Stomach (tissue), 9 donors: ENCODE measurements around the gene SMAD6. TPM values are rescaled to one million over a fixed set of nuclear protein-coding genes. Genes with fewer than 3 reads are reported as not detected.

Source experiments
- DNase-seq, 2 donors: peaks; one replicate each; pipeline versions ENCODE4 v3.0.0 to v3.0.0-alpha.2; 2013 to 2019
- H3K27ac ChIP-seq, 5 donors: fragments of 200-600 bp in 4 of 5; sonication (generic) in 4 of 5; one replicate each; pipeline ENCODE4 v1.5.1; 2013 to 2019; ENCODE audit warnings: mild to moderate bottlenecking in 1 of 5, moderate library complexity in 1 of 5
- H3K27me3 ChIP-seq, 3 donors: fragments of 200-600 bp; sonication (generic); one replicate each; pipeline ENCODE4 v1.5.1; 2017 to 2019; ENCODE audit warnings: mixed run types in 1 of 3
- H3K36me3 ChIP-seq, 4 donors: fragments of 200-600 bp; sonication (generic); 1 replicate in 3 of 4; 2 replicates in 1 of 4; pipeline ENCODE4 v1.5.1; 2016 to 2019
- H3K4me1 ChIP-seq, 4 donors: fragments of 200-600 bp; sonication (generic); one replicate each; pipeline ENCODE4 v1.5.1; 2016 to 2019
- H3K4me3 ChIP-seq, 4 donors: fragments of 200-600 bp; sonication (generic) in 3 of 4; one replicate each; pipeline ENCODE4 v1.5.1; 2016 to 2019; ENCODE audit warnings: mild to moderate bottlenecking in 1 of 4
- H3K9me3 ChIP-seq, 4 donors: fragments of 200-600 bp; sonication (generic); one replicate each; pipeline ENCODE4 v1.5.1; 2016 to 2019
- EP300 ChIP-seq: sonication (generic); formaldehyde crosslinking; IDR thresholded peaks from one replicate; pipeline ENCODE4 v1.6.1; 2017; ENCODE audit warnings: antibody characterized with exemption
- POLR2A ChIP-seq, 4 donors: fragments of 450-650 bp; IDR thresholded peaks; one replicate each; pipeline ENCODE4 v1.6.1; 2016; ENCODE audit warnings: antibody characterized with exemption in 4 of 4, control low read depth in 2 of 4, mild to moderate bottlenecking in 1 of 4, moderate library complexity in 1 of 4
- POLR2AphosphoS5 ChIP-seq, 3 donors: sonication (generic); formaldehyde crosslinking; IDR thresholded peaks; one replicate each; pipeline ENCODE4 v1.6.1; 2016; ENCODE audit warnings: antibody characterized with exemption in 3 of 3
- WGBS, 5 donors: extraction: QIAGEN DNeasy Blood & Tissue Kit in 3 of 5; methylation state at CpG; one replicate each; pipeline versions ENCODE4 v1.1.5 to v1.1.7; 2013 to 2018; 5-methylcytosine and 5-hydroxymethylcytosine counted together
- intact Hi-C: fragments of 100-400 bp; cut with DNase I; formaldehyde crosslinking; loops from one replicate; pipeline ENCODE4 v1.15.1; 2023; ENCODE audit warnings: low total_unique reads
- polyA plus RNA-seq, 3 donors: library from polyadenylated mRNA; stranded (reverse); fragments of 200-250 nt; gene quantifications; one replicate each; pipeline ENCODE4 v1.2.3, GENCODE V29; 2013
- total RNA-seq, 5 donors: library from RNA; depleted of rRNA; stranded (reverse); fragments of >200 nt; gene quantifications; one replicate each; pipeline versions ENCODE4 v1.1.0 to v1.2.3, GENCODE V29; 2014 to 2016
- TF ChIP-seq, protein P1 (sequence below), 7 experiments: fragments of 450-650 bp in 4 of 7; fragments of 200-600 bp in 3 of 7; sonication (generic) in 3 of 7; IDR thresholded peaks; one replicate each; pipeline ENCODE4 v1.5.1; 2016 to 2019; ENCODE audit warnings: antibody characterized with exemption in 7 of 7, control low read depth in 2 of 7, mild to moderate bottlenecking in 1 of 7
- donor health status: healthy with polysubstance abuse.
- donor health status: Bipolar disorder and iron deficiency.
- donor health status: healthy.

Gene SMAD6
- total and polyA plus RNA-seq, 8 donors = 4.0 to 112 (median 28.3) TPM

DNA sequence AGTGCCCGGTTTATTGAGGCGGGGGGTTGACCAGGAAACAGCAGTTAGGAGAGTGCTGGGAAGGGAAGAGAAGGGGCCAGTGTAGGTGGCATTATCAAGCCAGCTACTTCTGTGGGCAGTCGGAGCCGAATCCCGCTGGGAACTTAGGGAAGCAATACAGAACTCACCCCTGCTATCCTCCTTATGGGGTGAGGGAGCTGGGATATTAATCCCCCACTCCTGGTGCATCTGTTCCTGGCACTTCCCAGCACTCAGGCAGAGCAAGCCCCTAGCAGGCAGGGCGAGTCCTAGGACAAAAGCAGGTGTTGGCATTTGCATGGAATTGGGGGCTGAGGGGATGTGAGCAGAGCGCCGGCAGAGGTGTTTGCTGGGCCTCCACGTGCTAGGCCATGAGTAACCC lies 48.6 kb downstream of the SMAD6 start:
- Histone ChIP-seq H3K27me3 (no peaks in the 10 kb centered on the region), H3K4me1 (peaks cover 48 to 81% (median 64%) of the 10 kb centered on the region in 4 donors), H3K27ac (peak overlapping the region; percentile 23 to 69 (median 36)), H3K4me3 (no peak overlapping the region), H3K36me3 (peaks cover 0 to 18% (median 6%) of the 10 kb centered on the region in 4 donors), H3K9me3 (peaks cover 0 to 10% (median 6%) of the 10 kb centered on the region in 4 donors)
- TF ChIP-seq EP300 (no peak), POLR2A (IDR thresholded peaks at IDR 0.05) (no peak), POLR2AphosphoS5 (IDR thresholded peaks at IDR 0.05) (no peak)
- TF ChIP-seq, protein P1, sequence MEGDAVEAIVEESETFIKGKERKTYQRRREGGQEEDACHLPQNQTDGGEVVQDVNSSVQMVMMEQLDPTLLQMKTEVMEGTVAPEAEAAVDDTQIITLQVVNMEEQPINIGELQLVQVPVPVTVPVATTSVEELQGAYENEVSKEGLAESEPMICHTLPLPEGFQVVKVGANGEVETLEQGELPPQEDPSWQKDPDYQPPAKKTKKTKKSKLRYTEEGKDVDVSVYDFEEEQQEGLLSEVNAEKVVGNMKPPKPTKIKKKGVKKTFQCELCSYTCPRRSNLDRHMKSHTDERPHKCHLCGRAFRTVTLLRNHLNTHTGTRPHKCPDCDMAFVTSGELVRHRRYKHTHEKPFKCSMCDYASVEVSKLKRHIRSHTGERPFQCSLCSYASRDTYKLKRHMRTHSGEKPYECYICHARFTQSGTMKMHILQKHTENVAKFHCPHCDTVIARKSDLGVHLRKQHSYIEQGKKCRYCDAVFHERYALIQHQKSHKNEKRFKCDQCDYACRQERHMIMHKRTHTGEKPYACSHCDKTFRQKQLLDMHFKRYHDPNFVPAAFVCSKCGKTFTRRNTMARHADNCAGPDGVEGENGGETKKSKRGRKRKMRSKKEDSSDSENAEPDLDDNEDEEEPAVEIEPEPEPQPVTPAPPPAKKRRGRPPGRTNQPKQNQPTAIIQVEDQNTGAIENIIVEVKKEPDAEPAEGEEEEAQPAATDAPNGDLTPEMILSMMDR (IDR thresholded peaks at IDR 0.05) = no peak
- WGBS, 5 donors = 68 to 83% (median 81%) methylated on average over 6 to 9 of the region's 9 CpGs
- intact Hi-C loops = no loop called here
- no peak for DNase-seq

DNA sequence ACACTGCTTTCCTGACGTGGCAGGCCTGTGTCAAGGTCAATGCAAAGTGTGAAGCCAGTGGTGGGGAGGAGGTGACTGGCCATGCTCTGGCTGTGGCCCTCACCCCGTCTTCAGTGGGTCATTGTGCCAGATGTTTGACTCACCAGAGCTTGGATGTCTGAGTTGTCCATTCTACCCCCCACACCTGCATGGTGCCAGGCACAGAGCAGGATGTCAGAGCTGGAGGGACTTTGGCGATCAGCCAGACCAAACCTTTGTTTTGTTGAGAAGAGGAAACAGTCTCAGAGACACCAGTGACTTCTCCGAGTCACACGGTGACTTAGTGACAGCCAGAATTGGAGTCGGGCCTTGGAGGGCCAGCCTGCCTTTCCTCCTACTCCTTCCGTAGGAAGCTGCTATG lies 49.5 kb downstream of the SMAD6 start:
- peaks cover 0 to 19% (median 6%) of the 10 kb centered on the region in 4 donors for H3K36me3 ChIP-seq
- peaks cover 40 to 81% (median 60%) of the 10 kb centered on the region in 4 donors for H3K4me1 ChIP-seq
- DNase-seq = peak; percentile 55 to 60
- H3K9me3 ChIP-seq = peaks cover 0 to 10% (median 6%) of the 10 kb centered on the region in 4 donors
- TF ChIP-seq EP300 (no peak), POLR2AphosphoS5 (IDR thresholded peaks at IDR 0.05) (no peak), POLR2A (IDR thresholded peaks at IDR 0.05) (no peak)
- TF ChIP-seq, protein P1 (IDR thresholded peaks at IDR 0.05) = no peak
- H3K4me3 ChIP-seq = no peak overlapping the region
- intact Hi-C loops = no loop called here
- 30 to 44% (median 33%) methylated on average over 7 of the region's 7 CpGs for WGBS, 5 donors
- H3K27ac ChIP-seq = peak overlapping the region; percentile 32 to 69 (median 36)
- no peaks in the 10 kb centered on the region for H3K27me3 ChIP-seq

DNA sequence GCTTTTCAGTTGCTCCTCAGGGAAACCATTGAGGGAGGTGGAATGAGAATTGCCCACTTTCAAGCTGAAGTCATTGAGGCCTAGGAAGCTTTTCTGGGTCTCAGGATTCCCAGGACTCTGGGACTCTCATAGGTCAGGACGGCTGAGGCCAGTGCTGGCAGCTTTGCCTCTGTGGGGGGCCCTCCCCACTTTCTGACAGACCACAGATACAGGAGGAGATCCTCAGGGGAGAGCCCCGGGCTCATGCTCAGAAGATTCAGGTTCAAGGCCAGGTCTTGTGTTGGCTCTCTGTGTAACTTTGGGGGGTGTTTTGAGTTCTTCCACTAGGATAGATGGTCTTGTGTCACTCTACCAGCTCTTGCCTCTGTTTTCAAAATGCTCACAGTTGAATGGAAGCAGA lies 50.0 kb downstream of the SMAD6 start:
- peaks cover 0 to 19% (median 6%) of the 10 kb centered on the region in 4 donors for H3K36me3 ChIP-seq
- peak overlapping the region in 3 of 5 donors; percentile 36 to 55 (median 36) for H3K27ac ChIP-seq
- DNase-seq = no peak
- TF ChIP-seq EP300 = no peak
- no peak for TF ChIP-seq POLR2AphosphoS5 (IDR thresholded peaks at IDR 0.05)
- no peak for TF ChIP-seq POLR2A (IDR thresholded peaks at IDR 0.05)
- TF ChIP-seq, protein P1 (IDR thresholded peaks at IDR 0.05) = no peak
- peaks cover 39 to 82% (median 62%) of the 10 kb centered on the region in 4 donors for H3K4me1 ChIP-seq
- no peaks in the 10 kb centered on the region for H3K27me3 ChIP-seq
- intact Hi-C loops = no loop called here
- 56 to 83% (median 76%) methylated on average over 2 of the region's 2 CpGs for WGBS, 5 donors
- no peak overlapping the region for H3K4me3 ChIP-seq
- peaks cover 0 to 10% (median 6%) of the 10 kb centered on the region in 4 donors for H3K9me3 ChIP-seq

DNA sequence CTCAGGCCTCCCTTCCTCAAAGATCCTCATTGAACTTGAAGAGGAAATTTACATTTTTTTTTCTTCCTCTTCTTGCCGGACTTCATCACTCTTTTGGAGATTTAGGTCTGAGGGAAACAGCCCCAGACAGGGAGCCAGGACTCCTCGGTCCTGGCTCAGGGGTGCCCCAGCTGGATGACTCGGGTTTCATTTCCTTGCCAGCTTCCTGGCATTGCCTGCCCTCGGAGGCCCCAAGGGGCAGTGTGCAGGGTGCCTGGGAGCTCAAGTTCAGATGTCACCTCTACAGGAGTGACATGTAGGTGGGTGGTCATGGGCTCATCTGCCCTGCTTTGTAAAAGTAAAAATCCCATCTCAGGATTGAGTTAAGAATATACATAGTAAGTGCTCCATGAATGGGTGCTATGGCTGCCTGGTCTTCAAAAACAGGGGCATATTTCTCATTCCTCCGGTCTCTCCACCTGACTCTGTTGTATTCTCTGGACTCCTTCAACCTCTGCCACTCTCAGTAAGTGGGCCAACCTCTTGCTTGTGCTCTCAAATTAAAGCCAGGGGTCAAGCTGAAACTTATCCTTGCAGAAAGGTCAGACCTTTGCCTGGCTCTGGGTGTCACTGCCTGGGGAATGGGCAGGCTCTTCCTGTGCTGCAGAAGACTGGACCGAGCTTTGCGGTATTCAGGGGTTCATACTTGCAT lies 51.8 kb downstream of the SMAD6 start:
- no peak for TF ChIP-seq EP300
- TF ChIP-seq, protein P1 (IDR thresholded peaks at IDR 0.05) = no peak
- no peak for TF ChIP-seq POLR2A (IDR thresholded peaks at IDR 0.05)
- no peak for TF ChIP-seq POLR2AphosphoS5 (IDR thresholded peaks at IDR 0.05)
- Histone ChIP-seq H3K4me1 (peaks cover 31 to 82% (median 65%) of the 10 kb centered on the region in 4 donors), H3K27ac (peak overlapping the region in 2 of 5 donors; percentile 17 to 36), H3K36me3 (peaks cover 0 to 19% (median 6%) of the 10 kb centered on the region in 4 donors), H3K9me3 (peaks cover 0 to 10% (median 6%) of the 10 kb centered on the region in 4 donors), H3K4me3 (no peak overlapping the region), H3K27me3 (no peaks in the 10 kb centered on the region)
- 51 to 67% (median 58%) methylated on average over 7 of the region's 7 CpGs for WGBS, 5 donors
- no peak for DNase-seq
- intact Hi-C loops = no loop called here
